Trophoblast cell (in vitro differentiated cells and primary cell): ENCODE data around the gene DHRS3.

Experiments
- DNase-seq, 2 donors: peaks; one replicate each; pipeline ENCODE4 v3.0.0-alpha.2; 2016
- H2AFZ ChIP-seq: 2 replicates; pipeline ENCODE4 v1.6.1; 2013; ENCODE audit warnings: low read length, moderate library complexity, mild to moderate bottlenecking; ENCODE audit not compliant: insufficient read depth, poor library complexity
- H2AK5ac ChIP-seq: 2 replicates; pipeline ENCODE4 v1.6.1; 2013; ENCODE audit warnings: mild to moderate bottlenecking, low read length
- H2BK120ac ChIP-seq: 2 replicates; pipeline ENCODE4 v1.6.1; 2013; ENCODE audit warnings: low read length, mild to moderate bottlenecking, moderate library complexity; ENCODE audit not compliant: insufficient read depth, poor library complexity
- H2BK12ac ChIP-seq: 2 replicates; pipeline ENCODE4 v1.6.1; 2013; ENCODE audit warnings: mild to moderate bottlenecking, low read length, moderate library complexity
- H2BK5ac ChIP-seq: 2 replicates; pipeline ENCODE4 v1.6.1; 2013; ENCODE audit warnings: low read length, low read depth, moderate library complexity, mild to moderate bottlenecking; ENCODE audit not compliant: poor library complexity
- H3K14ac ChIP-seq: 2 replicates; pipeline ENCODE4 v1.6.1; 2013; ENCODE audit warnings: mild to moderate bottlenecking, low read length
- H3K18ac ChIP-seq: 2 replicates; pipeline ENCODE4 v1.6.1; 2013; ENCODE audit warnings: mild to moderate bottlenecking, low read length
- H3K23ac ChIP-seq: 2 replicates; pipeline ENCODE4 v1.6.1; 2013; ENCODE audit warnings: low read length
- H3K27ac ChIP-seq: 2 replicates; pipeline ENCODE4 v1.5.1; 2013; ENCODE audit warnings: low read depth, mild to moderate bottlenecking, inconsistent platforms, low read length, moderate library complexity
- H3K27me3 ChIP-seq: 2 replicates; pipeline ENCODE4 v1.6.1; 2013; ENCODE audit warnings: inconsistent platforms, mild to moderate bottlenecking, low read length, moderate library complexity; ENCODE audit not compliant: insufficient read depth
- H3K36me3 ChIP-seq, 2 experiments: 1 replicate in 1 of 2; 2 replicates in 1 of 2; pipeline ENCODE4 v1.6.1; 2013; ENCODE audit warnings: low read length in 2 of 2, mild to moderate bottlenecking in 2 of 2, moderate library complexity in 1 of 2; ENCODE audit not compliant: insufficient read depth in 2 of 2, control insufficient read depth in 1 of 2
- H3K4ac ChIP-seq: 2 replicates; pipeline ENCODE4 v1.6.1; 2013; ENCODE audit warnings: low read depth, mild to moderate bottlenecking, low read length, moderate library complexity
- H3K4me1 ChIP-seq, 2 experiments: 1 replicate in 1 of 2; 2 replicates in 1 of 2; pipeline ENCODE4 v1.6.1; 2013; ENCODE audit warnings: low read length in 2 of 2, mild to moderate bottlenecking in 2 of 2, moderate library complexity in 1 of 2; ENCODE audit not compliant: insufficient read depth in 2 of 2, control insufficient read depth in 1 of 2
- H3K4me2 ChIP-seq: 2 replicates; pipeline ENCODE4 v1.6.1; 2013; ENCODE audit warnings: inconsistent platforms, mild to moderate bottlenecking, low read length, moderate library complexity
- H3K4me3 ChIP-seq: 2 replicates; pipeline ENCODE4 v1.5.1; 2013; ENCODE audit warnings: mild to moderate bottlenecking, low read depth, low read length, inconsistent platforms
- H3K79me1 ChIP-seq: one replicate; pipeline ENCODE4 v1.6.1; 2013; ENCODE audit warnings: low read length
- H3K79me2 ChIP-seq: 2 replicates; pipeline ENCODE4 v1.6.1; 2013; ENCODE audit warnings: low read length, mild to moderate bottlenecking; ENCODE audit not compliant: control insufficient read depth, insufficient read depth, poor library complexity
- H3K9ac ChIP-seq: 2 replicates; pipeline ENCODE4 v1.6.1; 2013; ENCODE audit warnings: mild to moderate bottlenecking, low read length
- H3K9me3 ChIP-seq: 2 replicates; pipeline ENCODE4 v1.6.1; 2013; ENCODE audit warnings: low read depth, mild to moderate bottlenecking, control low read depth, inconsistent platforms, low read length; ENCODE audit not compliant: insufficient read depth
- H4K12ac ChIP-seq: 2 replicates; pipeline ENCODE4 v1.6.1; 2013; ENCODE audit warnings: low read depth, mild to moderate bottlenecking, low read length, moderate library complexity
- H4K8ac ChIP-seq: 2 replicates; pipeline ENCODE4 v1.6.1; 2013; ENCODE audit warnings: low read depth, mild to moderate bottlenecking, low read length, moderate library complexity
- H4K91ac ChIP-seq: one replicate; pipeline ENCODE4 v1.6.1; 2013; ENCODE audit warnings: low read depth, mild to moderate bottlenecking, low read length, moderate library complexity
- WGBS: extraction: QIAGEN DNeasy Blood & Tissue Kit; methylation state at CpG from one replicate; pipeline ENCODE4 v1.1.7; 2013; ENCODE audit warnings: missing lambda C conversion rate; ENCODE audit not compliant: insufficient read length, insufficient coverage; ENCODE audit errors: extremely low coverage; 5-methylcytosine and 5-hydroxymethylcytosine counted together

DHRS3 gene

DNA sequence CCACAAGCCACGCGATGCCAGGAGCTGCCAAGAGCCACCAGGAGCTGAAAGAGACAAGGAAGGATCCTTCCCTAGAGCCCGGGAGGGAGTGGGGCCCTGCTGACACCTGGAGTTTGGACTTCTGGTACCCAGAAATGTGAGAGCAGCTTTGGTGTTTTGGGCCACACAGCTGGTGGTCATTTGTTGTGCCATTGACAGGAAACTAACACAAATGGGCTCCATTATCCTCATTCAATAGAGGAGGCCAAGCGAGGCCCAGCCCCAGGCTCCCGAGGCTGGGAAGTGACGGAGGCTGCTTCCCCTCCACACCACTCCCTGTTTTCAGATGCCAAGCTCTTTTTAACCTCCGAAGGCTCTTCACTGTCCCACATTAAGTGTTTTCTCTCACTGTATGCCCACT, 25.5 kb downstream of the DHRS3 start:
- no peak overlapping the region for H2BK12ac ChIP-seq

DNA sequence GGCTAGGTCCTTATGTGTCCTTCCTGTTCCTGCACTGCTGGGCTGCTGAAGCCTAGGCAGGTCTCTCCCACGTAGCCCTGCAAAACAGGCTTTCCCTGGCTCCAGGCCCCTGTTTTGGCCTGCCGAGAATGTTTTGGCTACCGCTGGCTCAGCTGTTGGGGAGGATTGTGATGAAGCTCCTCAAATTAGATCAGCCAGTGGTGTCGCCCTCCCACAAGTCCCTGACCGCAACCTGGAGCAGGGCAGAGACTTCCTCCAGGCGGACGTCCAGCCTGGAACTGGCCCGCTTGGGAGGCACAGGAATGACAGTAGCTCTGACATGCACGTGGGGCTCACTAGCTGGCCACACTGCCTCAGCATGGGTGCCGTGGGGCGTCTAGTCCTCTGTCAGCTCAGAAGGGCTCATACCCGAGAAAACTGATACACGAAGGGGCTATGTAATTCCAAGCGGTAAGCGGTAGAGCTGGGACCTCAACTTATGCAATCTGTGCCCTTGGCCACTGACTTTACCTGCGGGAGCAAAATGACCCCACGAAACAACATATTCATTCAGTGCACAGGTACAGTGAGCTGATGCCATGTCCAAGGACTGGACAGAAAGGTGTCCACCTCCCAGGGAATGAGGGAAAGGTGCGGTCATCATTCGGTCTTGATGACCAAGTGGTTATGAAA, 26.6 kb downstream of the DHRS3 start:
- H3K4me2 ChIP-seq: no peak overlapping the region
- no peak overlapping the region for H3K4ac ChIP-seq
- peaks cover 5% of the 10 kb centered on the region for H3K79me1 ChIP-seq

More for the DNA sequence above, 25.5 kb downstream of the DHRS3 start:
- Histone ChIP-seq H3K23ac (no peak overlapping the region), H3K18ac (no peak overlapping the region), H4K12ac (no peak overlapping the region), H3K4me2 (no peak overlapping the region), H4K8ac (no peak overlapping the region), H3K27me3 (no peaks in the 10 kb centered on the region), H2BK120ac (no peak overlapping the region), H2BK5ac (no peak overlapping the region), H3K4me1 (peaks cover 17 to 21% of the 10 kb centered on the region in 2 experiments), H3K79me1 (peaks cover 5% of the 10 kb centered on the region), H2AFZ (no peak overlapping the region), H3K9ac (no peak overlapping the region), H3K36me3 (no peaks in the 10 kb centered on the region), H4K91ac (peak overlapping the region; percentile 5), H3K79me2 (peaks cover 5% of the 10 kb centered on the region), H3K4me3 (no peak overlapping the region), H3K9me3 (peaks cover 2% of the 10 kb centered on the region), H3K27ac (no peak overlapping the region), H3K4ac (no peak overlapping the region), H3K14ac (no peak overlapping the region), H2AK5ac (no peak overlapping the region)
- WGBS: no CpG with 5 or more reads among the region's 7 CpGs
- no peak for DNase-seq

DNA sequence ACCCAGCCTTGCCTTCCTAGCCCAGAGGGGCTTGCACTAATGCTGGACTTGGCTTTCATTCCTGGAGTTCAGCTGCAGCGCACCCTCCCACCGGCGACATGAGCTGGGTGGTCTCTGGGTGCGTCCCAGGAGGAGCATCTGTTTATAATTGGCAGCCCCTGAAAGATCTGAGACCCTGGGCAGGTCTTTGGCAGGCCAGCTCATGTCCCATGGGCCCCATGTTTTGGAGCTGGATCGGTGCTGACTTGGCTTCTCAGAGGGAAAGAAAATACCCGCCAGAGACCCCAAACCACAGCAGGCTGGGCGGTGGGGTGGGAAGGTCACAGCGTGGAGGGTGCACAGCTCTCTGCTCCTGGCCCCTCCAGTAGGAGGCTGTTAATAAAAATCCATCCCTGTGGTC, 29.3 kb downstream of the DHRS3 start:
- Histone ChIP-seq H4K91ac (no peak overlapping the region), H3K36me3 (no peaks in the 10 kb centered on the region), H3K79me1 (no peaks in the 10 kb centered on the region), H4K8ac (no peak overlapping the region), H2BK5ac (no peak overlapping the region), H2AK5ac (no peak overlapping the region), H3K4me1 (peaks cover 3 to 5% of the 10 kb centered on the region in 2 experiments), H3K14ac (no peak overlapping the region), H3K9ac (no peak overlapping the region), H2BK120ac (no peak overlapping the region), H3K4ac (no peak overlapping the region), H3K23ac (no peak overlapping the region), H2BK12ac (no peak overlapping the region), H3K27ac (no peak overlapping the region), H3K18ac (no peak overlapping the region), H3K4me2 (no peak overlapping the region), H3K79me2 (no peaks in the 10 kb centered on the region), H3K9me3 (peaks cover 2% of the 10 kb centered on the region), H4K12ac (no peak overlapping the region), H3K4me3 (no peak overlapping the region), H2AFZ (no peak overlapping the region), H3K27me3 (no peaks in the 10 kb centered on the region)
- no CpG with 5 or more reads among the region's 8 CpGs for WGBS
- DNase-seq: no peak

More for the DNA sequence above, 26.6 kb downstream of the DHRS3 start:
- Histone ChIP-seq H3K23ac (no peak overlapping the region), H2AK5ac (no peak overlapping the region), H3K36me3 (no peaks in the 10 kb centered on the region), H3K27me3 (no peaks in the 10 kb centered on the region), H2BK12ac (no peak overlapping the region), H3K9me3 (peaks cover 2% of the 10 kb centered on the region), H4K91ac (no peak overlapping the region), H3K4me3 (no peak overlapping the region), H2BK120ac (no peak overlapping the region), H3K27ac (no peak overlapping the region), H3K18ac (no peak overlapping the region), H3K4me1 (peaks cover 13 to 18% of the 10 kb centered on the region in 2 experiments), H3K79me2 (peaks cover 5% of the 10 kb centered on the region), H3K9ac (no peak overlapping the region), H4K8ac (no peak overlapping the region), H2AFZ (no peak overlapping the region), H3K14ac (no peak overlapping the region), H2BK5ac (no peak overlapping the region), H4K12ac (no peak overlapping the region)
- WGBS: no CpG with 5 or more reads among the region's 19 CpGs
- no peak for DNase-seq

DNA sequence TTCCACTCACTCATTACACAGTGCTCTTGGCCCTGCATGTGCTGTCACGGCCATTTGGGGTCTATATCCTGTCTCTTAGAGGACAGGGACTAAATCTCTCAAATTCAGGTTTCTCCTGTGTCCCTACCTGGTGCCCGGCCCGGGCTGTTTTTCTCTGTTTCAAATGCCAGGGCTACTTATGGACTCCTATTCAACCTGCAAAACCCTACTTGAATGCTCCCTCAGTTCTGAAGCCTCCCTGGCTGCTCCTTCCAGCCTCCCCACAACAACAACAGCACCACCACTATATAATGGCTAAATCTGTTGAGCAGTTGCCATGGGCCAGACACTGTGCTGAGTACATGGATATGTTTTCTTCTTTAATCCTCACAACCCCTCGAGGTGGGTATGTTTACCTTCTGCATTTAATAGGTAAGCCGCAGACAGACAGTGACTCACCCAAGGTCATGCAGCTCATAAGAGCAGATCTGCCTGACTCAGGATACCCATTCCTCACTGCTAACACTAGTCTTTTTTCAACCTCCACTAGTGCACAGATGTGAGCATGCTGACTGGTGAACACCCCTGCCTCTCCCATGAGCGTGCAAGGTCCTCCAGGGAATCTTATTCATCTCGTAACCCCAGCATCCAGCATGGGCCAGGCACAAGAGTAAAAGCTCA, 29.9 kb downstream of the DHRS3 start:
- Histone ChIP-seq H4K91ac (no peak overlapping the region), H3K4me1 (peaks cover 3 to 5% of the 10 kb centered on the region in 2 experiments), H3K27me3 (no peaks in the 10 kb centered on the region), H4K12ac (no peak overlapping the region), H3K4ac (no peak overlapping the region), H3K9me3 (peaks cover 2% of the 10 kb centered on the region), H3K4me3 (no peak overlapping the region), H3K4me2 (no peak overlapping the region), H3K36me3 (no peaks in the 10 kb centered on the region), H2AK5ac (no peak overlapping the region), H3K18ac (no peak overlapping the region), H3K9ac (no peak overlapping the region), H3K79me2 (no peaks in the 10 kb centered on the region), H3K79me1 (no peaks in the 10 kb centered on the region), H3K27ac (no peak overlapping the region), H3K14ac (no peak overlapping the region), H2BK120ac (no peak overlapping the region), H2BK5ac (no peak overlapping the region), H4K8ac (no peak overlapping the region), H2BK12ac (no peak overlapping the region), H2AFZ (no peak overlapping the region), H3K23ac (no peak overlapping the region)
- WGBS: no CpG with 5 or more reads among the region's 7 CpGs
- DNase-seq: peak in 1 of 2 donors; percentile 23
